Gastrocnemius medialis (tissue), 4 donors: ENCODE data around the gene PTPA.

Experiments
- POLR2A ChIP-seq, 2 donors: fragments of 450-650 bp; IDR thresholded peaks; one replicate each; pipeline ENCODE4 v1.6.1; 2017; ENCODE audit warnings: antibody characterized with exemption in 2 of 2, mild to moderate bottlenecking in 2 of 2, moderate library complexity in 2 of 2
- TF ChIP-seq, protein P1 (sequence below), 5 experiments: fragments of 450-650 bp in 3 of 5; fragments of 200-600 bp in 2 of 5; sonication (generic) in 2 of 5; IDR thresholded peaks in 4 of 5; conservative IDR thresholded peaks in 1 of 5; 1 replicate in 4 of 5; 2 replicates in 1 of 5; pipeline ENCODE4 v1.5.1; 2016 to 2019; ENCODE audit warnings: antibody characterized with exemption in 5 of 5, mild to moderate bottlenecking in 3 of 5, moderate library complexity in 3 of 5

DNA sequence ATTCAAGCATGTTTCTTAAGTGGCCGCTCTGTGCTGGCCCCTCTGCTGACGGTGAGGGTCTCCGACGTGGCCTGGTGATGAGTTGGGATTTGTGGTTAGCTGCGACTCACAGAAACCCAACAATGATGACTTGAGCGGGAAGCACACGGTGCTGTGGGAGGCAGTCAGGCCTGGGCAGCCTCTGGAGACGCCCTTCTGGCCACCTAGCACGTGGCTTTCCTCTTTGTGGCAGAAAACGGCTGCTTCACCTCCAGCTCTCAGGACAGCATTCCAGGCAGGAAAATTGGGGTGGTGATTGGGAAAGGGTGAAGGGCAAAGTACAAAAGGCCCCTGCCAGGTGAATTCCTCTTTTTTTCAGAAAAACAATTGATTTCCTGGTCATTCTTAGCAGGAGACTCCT lies 84.4 kb downstream of the PTPA start:
- TF ChIP-seq, protein P1, sequence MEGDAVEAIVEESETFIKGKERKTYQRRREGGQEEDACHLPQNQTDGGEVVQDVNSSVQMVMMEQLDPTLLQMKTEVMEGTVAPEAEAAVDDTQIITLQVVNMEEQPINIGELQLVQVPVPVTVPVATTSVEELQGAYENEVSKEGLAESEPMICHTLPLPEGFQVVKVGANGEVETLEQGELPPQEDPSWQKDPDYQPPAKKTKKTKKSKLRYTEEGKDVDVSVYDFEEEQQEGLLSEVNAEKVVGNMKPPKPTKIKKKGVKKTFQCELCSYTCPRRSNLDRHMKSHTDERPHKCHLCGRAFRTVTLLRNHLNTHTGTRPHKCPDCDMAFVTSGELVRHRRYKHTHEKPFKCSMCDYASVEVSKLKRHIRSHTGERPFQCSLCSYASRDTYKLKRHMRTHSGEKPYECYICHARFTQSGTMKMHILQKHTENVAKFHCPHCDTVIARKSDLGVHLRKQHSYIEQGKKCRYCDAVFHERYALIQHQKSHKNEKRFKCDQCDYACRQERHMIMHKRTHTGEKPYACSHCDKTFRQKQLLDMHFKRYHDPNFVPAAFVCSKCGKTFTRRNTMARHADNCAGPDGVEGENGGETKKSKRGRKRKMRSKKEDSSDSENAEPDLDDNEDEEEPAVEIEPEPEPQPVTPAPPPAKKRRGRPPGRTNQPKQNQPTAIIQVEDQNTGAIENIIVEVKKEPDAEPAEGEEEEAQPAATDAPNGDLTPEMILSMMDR (IDR thresholded peaks at IDR 0.05 in 4 of 5, conservative IDR thresholded peaks at IDR 0.05 in 1 of 5), result no peak
- no peak for TF ChIP-seq POLR2A (IDR thresholded peaks at IDR 0.05)
